Stimulated activated CD4-positive, alpha-beta T cell treated with anti-CD3 and anti-CD28 coated beads, Interleukin-1b, Interleukin-23, amount 100 ng/mL, for 48 hours (primary cell): ENCODE measurements around the gene NUDT1.

Experiments used
- DNase-seq: peaks from one replicate; pipeline ENCODE4 v3.0.0-alpha.2; 2020

The NUDT1 gene

GRCh38 chr7:2241580-2242540, at the start of gene NUDT1, which contains the start of gene MRM2:
TSS of gene NUDT1 (plus strand) at chr7:2242226. CDS start at chr7:2244575, 2,349 bp downstream.
TSS of gene MRM2 (minus strand) at chr7:2242205. CDS start at chr7:2242169, 36 bp downstream.
- peak; percentile 75 for DNase-seq

- no peak for DNase-seq
These were observed 49.0 kb upstream of the NUDT1 start for GRCh38 chr7:2192831-2193534.

- DNase-seq: no peak
These were observed 48.3 kb upstream of the NUDT1 start for GRCh38 chr7:2193575-2194305.

- no peak for DNase-seq
These were observed 46.4 kb upstream of the NUDT1 start for GRCh38 chr7:2195400-2196246.

- no peak for DNase-seq
These were observed 45.3 kb upstream of the NUDT1 start for GRCh38 chr7:2196381-2197378.

- DNase-seq: no peak
These were observed 44.4 kb upstream of the NUDT1 start for GRCh38 chr7:2197436-2198155.

- no peak for DNase-seq
These were observed 43.8 kb upstream of the NUDT1 start for GRCh38 chr7:2198206-2198605.

GRCh38 chr7:2198760-2199159, 43.3 kb upstream of the NUDT1 start:
- no peak for DNase-seq

GRCh38 chr7:2199528-2199927, 42.5 kb upstream of the NUDT1 start:
- no peak for DNase-seq

- DNase-seq: no peak
These were observed 42.0 kb upstream of the NUDT1 start for GRCh38 chr7:2199956-2200583.

- no peak for DNase-seq
These were observed 41.4 kb upstream of the NUDT1 start for GRCh38 chr7:2200584-2200980.

- no peak for DNase-seq
These were observed 40.9 kb upstream of the NUDT1 start for GRCh38 chr7:2201128-2201527.

GRCh38 chr7:2201686-2202360, 40.2 kb upstream of the NUDT1 start:
- no peak for DNase-seq

GRCh38 chr7:2202361-2202761, 39.7 kb upstream of the NUDT1 start:
- DNase-seq: no peak

- DNase-seq: no peak
These were observed 38.9 kb upstream of the NUDT1 start for GRCh38 chr7:2202901-2203765.

- DNase-seq: no peak
These were observed 38.2 kb upstream of the NUDT1 start for GRCh38 chr7:2203766-2204300.

- no peak for DNase-seq
These were observed 37.6 kb upstream of the NUDT1 start for GRCh38 chr7:2204446-2204845.
